PFSK-1 (cell line): ENCODE results near the gene VNN1.

Experiments used
- POLR2AphosphoS5 ChIP-seq: IDR thresholded peaks from 2 replicates; pipeline ENCODE4 v1.6.1; 2012; ENCODE audit warnings: low read depth, mild to moderate bottlenecking, control low read depth, low read length, moderate library complexity
- SIN3A ChIP-seq: IDR thresholded peaks from 2 replicates; pipeline ENCODE4 v1.6.1; 2012; ENCODE audit warnings: mild to moderate bottlenecking, low read length, moderate library complexity, borderline replicate concordance; ENCODE audit not compliant: insufficient read depth
- TAF1 ChIP-seq: IDR thresholded peaks from 2 replicates; pipeline ENCODE4 v1.6.1; 2012; ENCODE audit warnings: low read length, control low read depth, borderline replicate concordance; ENCODE audit not compliant: insufficient read depth

DNA sequence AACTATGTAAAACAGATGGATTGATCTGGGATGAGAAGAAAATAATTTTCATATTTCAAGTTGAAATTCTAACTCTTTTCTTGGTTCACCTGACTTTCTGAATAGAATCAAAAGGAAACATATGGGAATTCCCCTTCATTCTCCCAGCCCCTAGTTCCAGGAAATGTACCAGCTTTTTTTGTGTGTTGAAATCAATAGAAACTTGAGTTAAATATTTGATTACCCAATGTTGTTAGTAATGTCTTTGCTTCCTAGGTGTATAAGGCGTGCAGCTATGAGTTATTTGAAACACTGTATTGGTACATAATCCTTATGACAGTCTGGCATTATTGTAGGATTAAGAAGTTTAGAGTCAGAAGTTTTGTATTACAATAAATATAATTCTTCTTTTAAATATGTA is 22.4 kb upstream of the VNN1 start:
- no peak for TF ChIP-seq POLR2AphosphoS5
- no peak for TF ChIP-seq TAF1
- TF ChIP-seq SIN3A, result no peak
